ENCODE results near the gene CLIC3. TPM values are rescaled to one million over a fixed set of nuclear protein-coding genes. Genes with fewer than 3 reads are reported as not detected.

Gene CLIC3
- total RNA-seq, 1 experiment from 2014 or later: 6.2 TPM

GRCh38 chr9:136954270-136955083 is 41.9 kb downstream of the CLIC3 start:
- TF ChIP-seq CTCF (IDR thresholded peaks at IDR 0.05) (no peak), TCF7L2 (IDR thresholded peaks at IDR 0.05; ENCODE audit: low read depth, low read length) (no peak), POLR2AphosphoS5 (IDR thresholded peaks at IDR 0.05; ENCODE audit: low read depth, low read length) (no peak), REST (IDR thresholded peaks at IDR 0.05; ENCODE audit: insufficient read depth in 1 of 2, low read depth in 2 of 2, low read length in 1 of 2) (no peak), SIN3A (IDR thresholded peaks at IDR 0.05; ENCODE audit: borderline replicate concordance, insufficient read depth, low read depth, low read length) (no peak)
- no peaks in the 10 kb centered on the region for H3K27me3 ChIP-seq (ENCODE audit: control insufficient read depth, insufficient read depth, low read length)
- ATAC-seq (no peak), DNase-seq (ENCODE audit: low read depth, low spot score) (no peak)
- in situ Hi-C loops (cut with HindIII; ENCODE audit: low pct_unique_long_range_greater_than_20kb, low sequenced_read_pairs): no loop called here
- H3K4me3 ChIP-seq (ENCODE audit: low read depth in 2 of 2, low read length in 2 of 2): no peak overlapping the region
- no peaks in the 10 kb centered on the region; the same call in 1 of the 2 replicates for H3K36me3 ChIP-seq (ENCODE audit: control insufficient read depth, insufficient read depth, low read length)
- peaks cover 6% of the 10 kb centered on the region for H3K4me1 ChIP-seq (ENCODE audit: control insufficient read depth, insufficient read depth, low read length)
- no TSS peak for BruUV-seq (replicated peaks)
- no peaks in the 10 kb centered on the region for H3K9me3 ChIP-seq (ENCODE audit: control insufficient read depth, insufficient read depth, low read depth, low read length)
- H3K27ac ChIP-seq (ENCODE audit: low read length): no peak overlapping the region
- intact Hi-C loops (cut with micrococcal nuclease; ENCODE audit: unreplicated experiment): no loop called here
- ChIA-PET CTCF (interaction anchor here (0.9 kb wide), 1 partner anchor 75 kb away, joined by 6 read pairs; no protein-coding TSS in a partner anchor), POLR2A (interaction anchor here (0.5 kb wide), 1 partner anchor 82 kb away, joined by 12 read pairs; no protein-coding TSS in a partner anchor)

GRCh38 chr9:136953771-136954269 is 42.5 kb downstream of the CLIC3 start:
- Histone ChIP-seq H3K4me3 (ENCODE audit: low read depth in 2 of 2, low read length in 2 of 2) (no peak overlapping the region), H3K27me3 (ENCODE audit: control insufficient read depth, insufficient read depth, low read length) (no peaks in the 10 kb centered on the region), H3K27ac (ENCODE audit: low read length) (no peak overlapping the region), H3K4me1 (ENCODE audit: control insufficient read depth, insufficient read depth, low read length) (peaks cover 6% of the 10 kb centered on the region), H3K36me3 (ENCODE audit: control insufficient read depth, insufficient read depth, low read length) (no peaks in the 10 kb centered on the region; the same call in 1 of the 2 replicates), H3K9me3 (ENCODE audit: control insufficient read depth, insufficient read depth, low read depth, low read length) (no peaks in the 10 kb centered on the region)
- CTCF ChIA-PET: interaction anchor here (0.9 kb wide), 1 partner anchor 76 kb away, joined by 6 read pairs; no protein-coding TSS in a partner anchor
- POLR2A ChIA-PET: interaction anchor here (0.5 kb wide), 1 partner anchor 82 kb away, joined by 12 read pairs; no protein-coding TSS in a partner anchor
- TF ChIP-seq POLR2AphosphoS5 (IDR thresholded peaks at IDR 0.05; ENCODE audit: low read depth, low read length): no peak
- no peak for TF ChIP-seq CTCF (IDR thresholded peaks at IDR 0.05)
- no peak for TF ChIP-seq TCF7L2 (IDR thresholded peaks at IDR 0.05; ENCODE audit: low read depth, low read length)
- TF ChIP-seq SIN3A (IDR thresholded peaks at IDR 0.05; ENCODE audit: borderline replicate concordance, insufficient read depth, low read depth, low read length): no peak
- TF ChIP-seq REST (IDR thresholded peaks at IDR 0.05; ENCODE audit: insufficient read depth in 1 of 2, low read depth in 2 of 2, low read length in 1 of 2): no peak
- ATAC-seq (no peak), DNase-seq (ENCODE audit: low read depth, low spot score) (no peak)
- intact Hi-C loops (cut with micrococcal nuclease; ENCODE audit: unreplicated experiment) (no loop called here), in situ Hi-C loops (cut with HindIII; ENCODE audit: low pct_unique_long_range_greater_than_20kb, low sequenced_read_pairs) (no loop called here)
- no TSS peak for BruUV-seq (replicated peaks)
